Choroid plexus epithelial cell (primary cell): ENCODE measurements around the gene LINGO1.

Source experiments
- DNase-seq: peaks from one replicate; pipeline ENCODE4 v3.0.0-alpha.2; 2010; ENCODE audit warnings: low read depth
- H3K4me3 ChIP-seq: 2 replicates; pipeline ENCODE4 v1.5.1; 2011; ENCODE audit warnings: low read depth, mild to moderate bottlenecking, control low read depth, low read length, moderate library complexity
- TF ChIP-seq, protein P1 (sequence below): conservative IDR thresholded peaks from 2 replicates; pipeline ENCODE4 v1.5.1; 2011; ENCODE audit warnings: low read depth, mild to moderate bottlenecking, control low read depth, inconsistent platforms, low read length, moderate library complexity

Gene LINGO1, protein sequence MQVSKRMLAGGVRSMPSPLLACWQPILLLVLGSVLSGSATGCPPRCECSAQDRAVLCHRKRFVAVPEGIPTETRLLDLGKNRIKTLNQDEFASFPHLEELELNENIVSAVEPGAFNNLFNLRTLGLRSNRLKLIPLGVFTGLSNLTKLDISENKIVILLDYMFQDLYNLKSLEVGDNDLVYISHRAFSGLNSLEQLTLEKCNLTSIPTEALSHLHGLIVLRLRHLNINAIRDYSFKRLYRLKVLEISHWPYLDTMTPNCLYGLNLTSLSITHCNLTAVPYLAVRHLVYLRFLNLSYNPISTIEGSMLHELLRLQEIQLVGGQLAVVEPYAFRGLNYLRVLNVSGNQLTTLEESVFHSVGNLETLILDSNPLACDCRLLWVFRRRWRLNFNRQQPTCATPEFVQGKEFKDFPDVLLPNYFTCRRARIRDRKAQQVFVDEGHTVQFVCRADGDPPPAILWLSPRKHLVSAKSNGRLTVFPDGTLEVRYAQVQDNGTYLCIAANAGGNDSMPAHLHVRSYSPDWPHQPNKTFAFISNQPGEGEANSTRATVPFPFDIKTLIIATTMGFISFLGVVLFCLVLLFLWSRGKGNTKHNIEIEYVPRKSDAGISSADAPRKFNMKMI

DNA sequence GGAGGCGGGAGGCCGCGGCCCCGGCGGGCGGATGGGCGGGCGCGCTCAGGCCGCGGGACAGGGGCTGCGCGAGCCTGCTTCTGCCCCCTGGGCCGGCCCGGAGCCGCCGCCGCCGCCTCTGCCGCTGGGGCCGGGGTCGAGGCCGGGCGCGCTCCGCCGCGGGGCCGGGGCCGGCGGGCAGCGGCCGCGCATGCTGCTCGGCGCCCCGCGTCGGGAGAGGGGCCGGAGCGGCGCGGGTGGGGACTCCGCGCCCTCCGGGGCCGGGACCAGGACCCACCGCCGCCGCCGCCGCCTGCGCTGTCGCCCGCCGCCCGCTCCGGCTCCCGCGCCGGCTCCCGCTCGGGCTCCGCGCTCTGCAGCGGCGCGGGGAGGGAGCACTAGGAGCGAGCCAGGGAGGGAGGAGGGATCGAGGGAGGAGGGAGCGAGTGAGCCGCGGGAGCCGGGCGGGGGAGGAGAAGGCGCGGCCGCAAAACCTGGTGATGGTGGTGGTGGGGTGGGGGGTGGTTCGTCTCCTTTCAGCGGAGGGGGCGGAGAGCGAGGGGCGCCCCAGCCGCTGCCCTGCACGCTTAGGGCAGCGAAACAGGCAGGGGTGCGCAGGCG, at the start of gene LINGO1:
Gene LINGO1 (minus strand): TSS at position 379 of the 600 bp plus-strand sequence. CDS start 597 bp downstream, outside the sequence.
- TF ChIP-seq, protein P1, sequence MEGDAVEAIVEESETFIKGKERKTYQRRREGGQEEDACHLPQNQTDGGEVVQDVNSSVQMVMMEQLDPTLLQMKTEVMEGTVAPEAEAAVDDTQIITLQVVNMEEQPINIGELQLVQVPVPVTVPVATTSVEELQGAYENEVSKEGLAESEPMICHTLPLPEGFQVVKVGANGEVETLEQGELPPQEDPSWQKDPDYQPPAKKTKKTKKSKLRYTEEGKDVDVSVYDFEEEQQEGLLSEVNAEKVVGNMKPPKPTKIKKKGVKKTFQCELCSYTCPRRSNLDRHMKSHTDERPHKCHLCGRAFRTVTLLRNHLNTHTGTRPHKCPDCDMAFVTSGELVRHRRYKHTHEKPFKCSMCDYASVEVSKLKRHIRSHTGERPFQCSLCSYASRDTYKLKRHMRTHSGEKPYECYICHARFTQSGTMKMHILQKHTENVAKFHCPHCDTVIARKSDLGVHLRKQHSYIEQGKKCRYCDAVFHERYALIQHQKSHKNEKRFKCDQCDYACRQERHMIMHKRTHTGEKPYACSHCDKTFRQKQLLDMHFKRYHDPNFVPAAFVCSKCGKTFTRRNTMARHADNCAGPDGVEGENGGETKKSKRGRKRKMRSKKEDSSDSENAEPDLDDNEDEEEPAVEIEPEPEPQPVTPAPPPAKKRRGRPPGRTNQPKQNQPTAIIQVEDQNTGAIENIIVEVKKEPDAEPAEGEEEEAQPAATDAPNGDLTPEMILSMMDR = no peak
- peak; percentile 13 for DNase-seq
- peak within 1 kb of the TSS; percentile 44 for H3K4me3 ChIP-seq

DNA sequence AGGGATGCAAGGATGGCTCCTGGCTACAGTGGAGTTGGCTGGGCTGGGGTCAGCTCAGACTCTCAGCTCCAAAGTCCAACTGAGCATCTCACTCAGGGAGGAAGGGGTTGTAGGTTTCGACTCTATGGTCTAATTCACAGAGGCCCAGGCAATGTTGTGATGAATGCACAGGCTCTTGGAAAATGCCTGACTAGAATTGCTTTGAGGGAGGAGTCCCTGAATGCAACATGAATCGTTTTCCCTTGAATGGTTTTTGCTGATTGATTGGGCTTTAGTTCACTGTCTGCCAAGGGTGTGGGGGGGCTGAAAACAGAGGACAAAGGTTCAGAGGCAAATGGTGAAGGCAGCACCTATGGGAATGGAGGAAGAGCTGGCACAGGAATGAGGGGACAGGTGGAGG, 48.6 kb upstream of the LINGO1 start:
- H3K4me3 ChIP-seq = no peak overlapping the region
- DNase-seq = no peak
- TF ChIP-seq, protein P1 = no peak

DNA sequence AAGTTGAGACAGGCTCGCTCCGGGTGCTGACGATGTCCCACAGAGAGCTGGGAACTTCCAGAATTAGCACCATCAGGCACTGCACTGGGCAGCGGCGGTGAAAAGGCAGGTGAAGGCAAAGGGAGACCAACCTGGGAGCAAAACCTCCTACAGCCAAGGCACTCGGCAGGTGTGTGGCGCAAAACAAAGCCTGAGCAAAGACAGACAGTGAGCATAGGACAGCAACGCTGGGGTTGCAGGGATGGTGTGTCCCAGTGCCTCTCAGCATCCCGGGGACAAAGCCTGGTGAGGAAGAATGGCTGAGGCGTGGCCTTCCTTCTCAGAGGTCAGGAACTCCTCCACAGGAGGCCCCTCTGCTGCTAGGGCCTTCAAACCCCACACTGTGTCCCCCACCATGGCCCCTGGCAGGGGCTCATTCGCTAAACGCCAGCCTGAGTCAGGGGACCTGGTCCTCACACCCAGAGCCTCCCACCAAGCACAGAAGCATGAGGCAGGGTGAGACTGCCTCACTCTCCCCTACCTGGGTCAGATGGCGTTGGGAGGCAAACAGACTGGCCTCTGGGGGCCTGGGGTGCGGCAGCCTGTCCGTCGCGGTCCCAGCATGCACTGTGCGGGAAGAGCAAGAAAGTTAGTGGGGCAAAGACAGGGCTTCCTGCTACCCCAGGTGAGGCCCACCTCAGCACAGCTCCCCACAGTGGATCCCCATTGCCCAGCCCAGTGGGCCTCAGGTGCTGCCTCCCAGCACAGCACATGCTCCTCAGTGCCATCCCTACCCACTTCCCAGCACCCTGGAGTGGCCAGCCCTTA, 44.1 kb upstream of the LINGO1 start:
- TF ChIP-seq, protein P1 = no peak
- no peak overlapping the region for H3K4me3 ChIP-seq
- DNase-seq = no peak

DNA sequence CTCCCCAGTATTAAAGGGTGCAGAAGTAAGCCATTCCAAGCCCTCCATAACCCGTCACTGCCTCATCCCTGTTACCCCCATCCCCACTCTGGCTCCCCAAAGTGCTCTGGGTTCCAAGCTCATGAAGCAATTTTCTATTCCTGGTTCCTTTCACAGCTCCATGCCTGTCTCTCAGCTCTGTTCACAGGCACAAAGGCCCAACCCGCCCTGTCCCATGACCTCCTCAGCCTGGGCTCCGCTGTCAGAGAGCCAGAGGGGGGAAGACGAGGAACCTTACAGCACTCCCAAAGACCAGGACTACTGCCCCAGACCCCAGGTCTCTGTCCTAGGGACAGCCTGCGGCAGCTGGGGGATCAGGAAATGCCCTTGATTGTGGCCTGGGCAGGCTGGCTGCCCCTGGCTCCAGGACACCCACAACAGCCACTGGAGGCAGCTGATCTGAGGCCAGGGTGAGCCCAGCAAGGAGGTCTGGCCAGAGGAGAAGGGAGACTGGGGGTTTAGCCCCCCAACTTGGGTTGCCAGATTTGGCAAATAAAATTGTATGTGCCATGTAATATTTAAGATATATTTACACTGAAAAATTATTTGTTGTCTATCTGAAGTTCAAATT, 43.2 kb upstream of the LINGO1 start:
- no peak overlapping the region for H3K4me3 ChIP-seq
- no peak for DNase-seq
- TF ChIP-seq, protein P1 = no peak

DNA sequence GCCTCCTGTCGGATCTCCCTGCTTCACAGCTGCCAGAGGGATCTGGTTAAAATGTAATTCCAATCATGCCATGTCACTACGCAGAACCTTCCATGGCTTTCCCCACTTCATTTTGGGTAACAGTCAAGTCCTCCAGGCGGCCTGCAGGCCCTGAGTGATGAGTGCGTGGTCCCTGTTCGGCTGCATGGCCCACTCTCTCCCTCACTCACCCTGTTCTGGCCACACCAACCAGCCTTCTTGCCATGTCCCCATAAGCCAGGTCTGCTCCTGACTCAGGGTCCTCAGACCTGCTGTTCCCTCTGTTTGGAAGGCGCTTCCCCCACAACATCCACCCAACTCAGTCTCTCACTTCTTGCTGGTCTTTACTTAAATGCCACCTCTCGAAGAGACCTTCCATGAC, 41.6 kb upstream of the LINGO1 start:
- TF ChIP-seq, protein P1 = no peak
- no peak overlapping the region for H3K4me3 ChIP-seq
- DNase-seq = no peak

DNA sequence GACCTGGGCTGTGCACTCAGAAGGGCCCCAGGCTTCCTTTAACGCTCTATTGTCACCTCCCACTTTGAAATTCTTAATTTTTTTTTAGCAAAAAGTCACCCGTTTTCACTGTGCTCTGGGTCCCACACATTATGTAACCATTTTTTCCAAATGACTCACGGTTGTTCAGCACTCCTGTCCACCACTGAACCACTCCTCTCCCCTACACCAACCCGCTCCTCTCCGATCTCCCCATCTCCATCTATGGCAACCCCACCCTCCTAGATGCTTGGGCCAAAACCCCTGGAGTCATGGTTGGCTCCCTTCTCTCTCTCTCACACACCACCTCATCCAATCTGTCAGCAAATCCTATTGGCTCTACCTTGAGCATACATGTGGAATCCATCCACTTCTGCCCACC, 41.2 kb upstream of the LINGO1 start:
- TF ChIP-seq, protein P1 = no peak
- no peak for DNase-seq
- no peak overlapping the region for H3K4me3 ChIP-seq
